SK-N-SH treated with all-trans-retinoic acid at 6 μM for 48 hours (cell line): ENCODE measurements around the gene LHFPL2.

ENCODE experiments used
- ATAC-seq: fragments of 200-7000 bp; cut with Tn5 transposase; 3 replicates; pipeline ENCODE4 v1.9.1; 2020; ENCODE audit warnings: mild to moderate bottlenecking, moderate library complexity
- BACH2 ChIP-seq: fragments of 250-450 bp; sonication (Bioruptor Pico); IDR thresholded peaks from 2 replicates; pipeline ENCODE4 v1.9.0; 2021; ENCODE audit warnings: mild to moderate bottlenecking, borderline replicate concordance
- ISL1 ChIP-seq: fragments of 250-450 bp; sonication (Bioruptor Pico); IDR thresholded peaks from 2 replicates; pipeline ENCODE4 v2.1.2; 2022; ENCODE audit warnings: mild to moderate bottlenecking, moderate library complexity
- OSR1 ChIP-seq: fragments of 250-450 bp; sonication (Bioruptor Pico); IDR thresholded peaks from 2 replicates; pipeline ENCODE4 v1.8.0; 2022; ENCODE audit warnings: moderate library complexity, mild to moderate bottlenecking, inconsistent platforms
- PPARA ChIP-seq: fragments of 250-450 bp; sonication (Bioruptor Pico); IDR thresholded peaks from 2 replicates; pipeline ENCODE4 v1.5.0; 2020; ENCODE audit warnings: mild to moderate bottlenecking, borderline replicate concordance
- SNAI2 ChIP-seq: fragments of 250-450 bp; sonication (Bioruptor Pico); IDR thresholded peaks from 2 replicates; pipeline ENCODE4 v1.5.0; 2020; ENCODE audit warnings: mild to moderate bottlenecking, moderate library complexity
- ZC3H10 ChIP-seq: fragments of 250-450 bp; sonication (Bioruptor Pico); IDR thresholded peaks from 2 replicates; pipeline ENCODE4 v1.5.1; 2021; ENCODE audit warnings: mild to moderate bottlenecking, moderate library complexity
- ZFP3 ChIP-seq: fragments of 250-450 bp; sonication (Bioruptor Pico); IDR thresholded peaks from 2 replicates; pipeline ENCODE4 v1.5.0; 2020; ENCODE audit warnings: mild to moderate bottlenecking, moderate library complexity
- TF ChIP-seq, protein P1 (sequence below): fragments of 250-450 bp; sonication (Bioruptor Pico); IDR thresholded peaks from 2 replicates; pipeline ENCODE4 v1.8.0; 2020; ENCODE audit warnings: mild to moderate bottlenecking, moderate library complexity, borderline replicate concordance
- TF ChIP-seq, protein P2 (sequence below): fragments of 250-450 bp; sonication (Bioruptor Pico); IDR thresholded peaks from 2 replicates; pipeline ENCODE4 v1.8.0; 2021; ENCODE audit warnings: low read depth, mild to moderate bottlenecking, moderate library complexity, borderline replicate concordance
- TF ChIP-seq, protein P3 (sequence below): fragments of 250-450 bp; sonication (Bioruptor Pico); IDR thresholded peaks from 2 replicates; pipeline ENCODE4 v1.5.1; 2020; ENCODE audit warnings: low read depth, mild to moderate bottlenecking, moderate library complexity
- TF ChIP-seq, protein P4 (sequence below): fragments of 250-450 bp; sonication (Bioruptor Pico); IDR thresholded peaks from 2 replicates; pipeline ENCODE4 v1.5.0; 2020; ENCODE audit warnings: mild to moderate bottlenecking, moderate library complexity
- TF ChIP-seq, protein P5 (sequence below): fragments of 250-450 bp; sonication (Bioruptor Pico); IDR thresholded peaks from 2 replicates; pipeline ENCODE4 v1.5.1; 2021; ENCODE audit warnings: mild to moderate bottlenecking, moderate library complexity

LHFPL2 gene

DNA sequence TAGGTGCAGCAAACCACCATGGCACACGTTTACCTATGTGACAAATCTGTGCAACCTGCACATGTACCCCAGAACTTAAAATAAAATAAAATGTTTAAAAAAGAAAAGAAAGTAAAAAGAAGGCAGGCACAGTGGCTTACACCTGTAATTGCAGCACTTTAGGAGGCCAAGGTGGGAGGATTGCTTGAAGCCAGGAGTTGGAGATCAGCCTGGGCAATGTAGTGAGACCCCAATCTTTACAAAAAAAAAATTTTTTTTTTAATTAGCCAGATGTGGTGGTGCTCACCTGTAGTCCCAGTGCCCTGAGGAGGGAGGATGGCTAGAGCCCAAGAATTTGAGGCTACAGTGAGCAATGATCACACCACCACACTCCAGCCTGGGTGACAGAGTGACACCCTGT lies 12.5 kb upstream of the LHFPL2 start (continued):
- TF ChIP-seq, protein P1, sequence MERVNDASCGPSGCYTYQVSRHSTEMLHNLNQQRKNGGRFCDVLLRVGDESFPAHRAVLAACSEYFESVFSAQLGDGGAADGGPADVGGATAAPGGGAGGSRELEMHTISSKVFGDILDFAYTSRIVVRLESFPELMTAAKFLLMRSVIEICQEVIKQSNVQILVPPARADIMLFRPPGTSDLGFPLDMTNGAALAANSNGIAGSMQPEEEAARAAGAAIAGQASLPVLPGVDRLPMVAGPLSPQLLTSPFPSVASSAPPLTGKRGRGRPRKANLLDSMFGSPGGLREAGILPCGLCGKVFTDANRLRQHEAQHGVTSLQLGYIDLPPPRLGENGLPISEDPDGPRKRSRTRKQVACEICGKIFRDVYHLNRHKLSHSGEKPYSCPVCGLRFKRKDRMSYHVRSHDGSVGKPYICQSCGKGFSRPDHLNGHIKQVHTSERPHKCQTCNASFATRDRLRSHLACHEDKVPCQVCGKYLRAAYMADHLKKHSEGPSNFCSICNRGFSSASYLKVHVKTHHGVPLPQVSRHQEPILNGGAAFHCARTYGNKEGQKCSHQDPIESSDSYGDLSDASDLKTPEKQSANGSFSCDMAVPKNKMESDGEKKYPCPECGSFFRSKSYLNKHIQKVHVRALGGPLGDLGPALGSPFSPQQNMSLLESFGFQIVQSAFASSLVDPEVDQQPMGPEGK (CRISPR knock-in tag), result no peak

DNA sequence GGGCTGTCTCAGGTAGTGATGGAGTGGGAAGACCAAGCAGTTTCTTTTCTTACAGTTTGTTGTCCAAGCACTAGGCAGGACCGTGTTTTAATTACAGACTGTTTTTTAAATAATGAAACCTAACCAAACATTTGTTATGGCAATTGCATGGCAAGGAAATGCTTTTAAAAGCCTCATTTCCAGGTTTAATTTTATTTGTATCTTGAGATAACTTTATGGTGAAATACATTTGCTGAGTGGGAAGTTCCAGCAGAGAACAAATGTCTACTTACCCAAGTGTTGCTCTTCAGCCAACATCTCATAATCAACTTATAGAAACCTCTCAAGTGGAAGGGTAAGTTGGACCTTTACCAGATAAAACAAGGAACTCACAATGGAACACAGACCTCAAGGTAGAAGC lies 11.8 kb upstream of the LHFPL2 start:
- ATAC-seq, result peak; percentile 30; the same call in 1 of the 3 replicates
- TF ChIP-seq ZFP3 (CRISPR knock-in tag) (peak; percentile 63; the same call in 1 of the 2 replicates), OSR1 (CRISPR knock-in tag) (no peak), SNAI2 (CRISPR knock-in tag) (peak; percentile 86), ISL1 (CRISPR knock-in tag) (peak; percentile 92)
- TF ChIP-seq, protein P2, sequence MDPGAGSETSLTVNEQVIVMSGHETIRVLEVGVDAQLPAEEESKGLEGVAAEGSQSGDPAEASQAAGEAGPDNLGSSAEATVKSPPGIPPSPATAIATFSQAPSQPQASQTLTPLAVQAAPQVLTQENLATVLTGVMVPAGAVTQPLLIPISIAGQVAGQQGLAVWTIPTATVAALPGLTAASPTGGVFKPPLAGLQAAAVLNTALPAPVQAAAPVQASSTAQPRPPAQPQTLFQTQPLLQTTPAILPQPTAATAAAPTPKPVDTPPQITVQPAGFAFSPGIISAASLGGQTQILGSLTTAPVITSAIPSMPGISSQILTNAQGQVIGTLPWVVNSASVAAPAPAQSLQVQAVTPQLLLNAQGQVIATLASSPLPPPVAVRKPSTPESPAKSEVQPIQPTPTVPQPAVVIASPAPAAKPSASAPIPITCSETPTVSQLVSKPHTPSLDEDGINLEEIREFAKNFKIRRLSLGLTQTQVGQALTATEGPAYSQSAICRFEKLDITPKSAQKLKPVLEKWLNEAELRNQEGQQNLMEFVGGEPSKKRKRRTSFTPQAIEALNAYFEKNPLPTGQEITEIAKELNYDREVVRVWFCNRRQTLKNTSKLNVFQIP (CRISPR knock-in tag), result no peak
- TF ChIP-seq, protein P3, sequence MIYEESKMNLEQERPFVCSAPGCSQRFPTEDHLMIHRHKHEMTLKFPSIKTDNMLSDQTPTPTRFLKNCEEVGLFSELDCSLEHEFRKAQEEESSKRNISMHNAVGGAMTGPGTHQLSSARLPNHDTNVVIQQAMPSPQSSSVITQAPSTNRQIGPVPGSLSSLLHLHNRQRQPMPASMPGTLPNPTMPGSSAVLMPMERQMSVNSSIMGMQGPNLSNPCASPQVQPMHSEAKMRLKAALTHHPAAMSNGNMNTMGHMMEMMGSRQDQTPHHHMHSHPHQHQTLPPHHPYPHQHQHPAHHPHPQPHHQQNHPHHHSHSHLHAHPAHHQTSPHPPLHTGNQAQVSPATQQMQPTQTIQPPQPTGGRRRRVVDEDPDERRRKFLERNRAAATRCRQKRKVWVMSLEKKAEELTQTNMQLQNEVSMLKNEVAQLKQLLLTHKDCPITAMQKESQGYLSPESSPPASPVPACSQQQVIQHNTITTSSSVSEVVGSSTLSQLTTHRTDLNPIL (CRISPR knock-in tag), result 0 out of 2 replicates have a peak, but pooled peaks have one; percentile 5
- TF ChIP-seq, protein P4, sequence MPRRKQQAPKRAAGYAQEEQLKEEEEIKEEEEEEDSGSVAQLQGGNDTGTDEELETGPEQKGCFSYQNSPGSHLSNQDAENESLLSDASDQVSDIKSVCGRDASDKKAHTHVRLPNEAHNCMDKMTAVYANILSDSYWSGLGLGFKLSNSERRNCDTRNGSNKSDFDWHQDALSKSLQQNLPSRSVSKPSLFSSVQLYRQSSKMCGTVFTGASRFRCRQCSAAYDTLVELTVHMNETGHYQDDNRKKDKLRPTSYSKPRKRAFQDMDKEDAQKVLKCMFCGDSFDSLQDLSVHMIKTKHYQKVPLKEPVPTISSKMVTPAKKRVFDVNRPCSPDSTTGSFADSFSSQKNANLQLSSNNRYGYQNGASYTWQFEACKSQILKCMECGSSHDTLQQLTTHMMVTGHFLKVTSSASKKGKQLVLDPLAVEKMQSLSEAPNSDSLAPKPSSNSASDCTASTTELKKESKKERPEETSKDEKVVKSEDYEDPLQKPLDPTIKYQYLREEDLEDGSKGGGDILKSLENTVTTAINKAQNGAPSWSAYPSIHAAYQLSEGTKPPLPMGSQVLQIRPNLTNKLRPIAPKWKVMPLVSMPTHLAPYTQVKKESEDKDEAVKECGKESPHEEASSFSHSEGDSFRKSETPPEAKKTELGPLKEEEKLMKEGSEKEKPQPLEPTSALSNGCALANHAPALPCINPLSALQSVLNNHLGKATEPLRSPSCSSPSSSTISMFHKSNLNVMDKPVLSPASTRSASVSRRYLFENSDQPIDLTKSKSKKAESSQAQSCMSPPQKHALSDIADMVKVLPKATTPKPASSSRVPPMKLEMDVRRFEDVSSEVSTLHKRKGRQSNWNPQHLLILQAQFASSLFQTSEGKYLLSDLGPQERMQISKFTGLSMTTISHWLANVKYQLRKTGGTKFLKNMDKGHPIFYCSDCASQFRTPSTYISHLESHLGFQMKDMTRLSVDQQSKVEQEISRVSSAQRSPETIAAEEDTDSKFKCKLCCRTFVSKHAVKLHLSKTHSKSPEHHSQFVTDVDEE (CRISPR knock-in tag), result 0 out of 2 replicates have a peak, but pooled peaks have one; percentile 24
- TF ChIP-seq, all 23 proteins: peak for 5

DNA sequence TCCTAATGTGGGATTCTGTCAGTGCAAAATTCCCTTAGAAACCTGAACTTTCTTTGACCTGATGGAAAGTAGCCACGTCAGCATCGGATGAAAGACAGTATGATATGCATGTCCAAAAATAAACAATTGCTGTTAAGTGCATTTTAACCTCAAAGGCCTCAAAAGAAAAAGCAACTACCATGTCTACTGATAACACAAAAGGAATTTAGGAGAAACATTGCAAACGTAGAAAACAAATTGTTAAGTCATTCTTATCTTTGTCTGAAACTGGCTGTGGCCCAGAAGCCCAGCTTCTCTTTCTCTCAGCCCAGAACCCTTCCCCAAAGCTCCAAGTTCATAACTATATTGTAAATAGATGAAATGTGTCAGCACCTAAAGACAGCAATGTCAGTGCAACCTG lies 11.1 kb upstream of the LHFPL2 start:
- ATAC-seq, result no peak; the same call in 2 of the 3 replicates
- TF ChIP-seq ZC3H10 (CRISPR knock-in tag), result 0 out of 2 replicates have a peak, but pooled peaks have one; percentile 8
- TF ChIP-seq, protein P3 (CRISPR knock-in tag), result 0 out of 2 replicates have a peak, but pooled peaks have one; percentile 26
- no peak for TF ChIP-seq BACH2 (CRISPR knock-in tag)
- TF ChIP-seq PPARA (CRISPR knock-in tag), result no peak
- TF ChIP-seq, protein P5, sequence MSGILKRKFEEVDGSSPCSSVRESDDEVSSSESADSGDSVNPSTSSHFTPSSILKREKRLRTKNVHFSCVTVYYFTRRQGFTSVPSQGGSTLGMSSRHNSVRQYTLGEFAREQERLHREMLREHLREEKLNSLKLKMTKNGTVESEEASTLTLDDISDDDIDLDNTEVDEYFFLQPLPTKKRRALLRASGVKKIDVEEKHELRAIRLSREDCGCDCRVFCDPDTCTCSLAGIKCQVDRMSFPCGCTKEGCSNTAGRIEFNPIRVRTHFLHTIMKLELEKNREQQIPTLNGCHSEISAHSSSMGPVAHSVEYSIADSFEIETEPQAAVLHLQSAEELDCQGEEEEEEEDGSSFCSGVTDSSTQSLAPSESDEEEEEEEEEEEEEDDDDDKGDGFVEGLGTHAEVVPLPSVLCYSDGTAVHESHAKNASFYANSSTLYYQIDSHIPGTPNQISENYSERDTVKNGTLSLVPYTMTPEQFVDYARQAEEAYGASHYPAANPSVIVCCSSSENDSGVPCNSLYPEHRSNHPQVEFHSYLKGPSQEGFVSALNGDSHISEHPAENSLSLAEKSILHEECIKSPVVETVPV, result no peak
- TF ChIP-seq, protein P4 (CRISPR knock-in tag), result peak; percentile 63; the same call in 1 of the 2 replicates
- TF ChIP-seq ISL1 (CRISPR knock-in tag), result peak; percentile 95
